ENCODE data around the gene MYBPC3. TPM values are rescaled to one million over a fixed set of nuclear protein-coding genes. Genes with fewer than 3 reads are reported as not detected.
"Not testable (repeated sequence)": the region's sequence is repeated elsewhere in the genome, so short reads cannot be mapped to it uniquely, and the experiment has no call there.

The MYBPC3 gene
- total RNA-seq, 4 donors from 2014 or later: not detected

DNA sequence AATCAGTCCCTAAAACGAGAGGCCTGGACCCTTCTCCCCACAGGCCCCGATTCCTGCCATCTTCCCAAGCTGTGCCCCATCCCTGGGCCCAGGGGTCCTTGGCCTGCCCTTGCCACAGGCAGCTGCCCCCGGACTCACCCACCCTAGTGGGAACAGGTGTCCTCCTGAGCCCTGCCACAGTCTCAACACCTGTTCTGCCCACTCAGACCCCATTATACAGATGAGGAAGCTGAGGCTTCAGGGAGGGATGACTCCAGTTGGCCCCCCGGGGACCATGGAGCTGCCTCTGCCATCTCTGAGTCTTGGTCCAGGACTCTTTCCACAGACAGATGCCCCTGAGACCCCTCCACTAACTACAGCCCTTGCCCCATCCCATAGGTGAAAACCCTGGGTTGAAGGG lies 15.9 kb downstream of the MYBPC3 start:
- TF ChIP-seq POLR2A (IDR thresholded peaks at IDR 0.05): no peak
- TF ChIP-seq, protein P1, sequence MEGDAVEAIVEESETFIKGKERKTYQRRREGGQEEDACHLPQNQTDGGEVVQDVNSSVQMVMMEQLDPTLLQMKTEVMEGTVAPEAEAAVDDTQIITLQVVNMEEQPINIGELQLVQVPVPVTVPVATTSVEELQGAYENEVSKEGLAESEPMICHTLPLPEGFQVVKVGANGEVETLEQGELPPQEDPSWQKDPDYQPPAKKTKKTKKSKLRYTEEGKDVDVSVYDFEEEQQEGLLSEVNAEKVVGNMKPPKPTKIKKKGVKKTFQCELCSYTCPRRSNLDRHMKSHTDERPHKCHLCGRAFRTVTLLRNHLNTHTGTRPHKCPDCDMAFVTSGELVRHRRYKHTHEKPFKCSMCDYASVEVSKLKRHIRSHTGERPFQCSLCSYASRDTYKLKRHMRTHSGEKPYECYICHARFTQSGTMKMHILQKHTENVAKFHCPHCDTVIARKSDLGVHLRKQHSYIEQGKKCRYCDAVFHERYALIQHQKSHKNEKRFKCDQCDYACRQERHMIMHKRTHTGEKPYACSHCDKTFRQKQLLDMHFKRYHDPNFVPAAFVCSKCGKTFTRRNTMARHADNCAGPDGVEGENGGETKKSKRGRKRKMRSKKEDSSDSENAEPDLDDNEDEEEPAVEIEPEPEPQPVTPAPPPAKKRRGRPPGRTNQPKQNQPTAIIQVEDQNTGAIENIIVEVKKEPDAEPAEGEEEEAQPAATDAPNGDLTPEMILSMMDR (IDR thresholded peaks at IDR 0.05): no peak
- intact Hi-C loops (cut with DNase I; ENCODE audit: low total_unique reads): no loop called here
- no peak overlapping the region for H3K4me3 ChIP-seq (ENCODE audit: low read depth, poor library complexity, severe bottlenecking)
- DNase-seq (ENCODE audit: low spot score in 2 of 2): no peak
- WGBS, 2 donors: 91 to 94% methylated on average over 4 of the region's 4 CpGs

DNA sequence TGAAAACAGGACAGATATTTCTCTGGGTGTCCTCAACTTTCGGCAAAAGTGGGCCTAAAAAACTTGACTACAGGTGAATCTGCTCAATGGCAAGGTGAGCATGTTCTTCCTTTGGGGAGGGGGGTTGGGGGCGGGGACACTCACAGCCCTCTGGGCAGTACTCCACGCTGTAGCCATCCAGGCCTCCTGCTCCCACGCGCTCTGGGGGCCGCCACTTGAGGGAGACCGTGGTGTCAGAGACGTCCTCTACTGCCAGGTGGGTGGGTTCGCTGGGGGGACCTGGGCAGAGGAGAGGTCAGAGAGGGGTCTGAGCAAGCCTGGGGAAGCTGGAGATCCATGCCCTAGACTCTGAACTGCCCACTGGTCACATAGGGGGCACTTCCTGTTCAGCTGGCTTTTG lies 16.8 kb downstream of the MYBPC3 start:
- DNase-seq (ENCODE audit: low spot score in 2 of 2): no peak
- intact Hi-C loops (cut with DNase I; ENCODE audit: low total_unique reads): no loop called here
- TF ChIP-seq POLR2A (IDR thresholded peaks at IDR 0.05): no peak
- TF ChIP-seq, protein P1 (IDR thresholded peaks at IDR 0.05): no peak
- WGBS, 2 donors: 80 to 87% methylated on average over 9 of the region's 9 CpGs
- no peak overlapping the region for H3K4me3 ChIP-seq (ENCODE audit: low read depth, poor library complexity, severe bottlenecking)

DNA sequence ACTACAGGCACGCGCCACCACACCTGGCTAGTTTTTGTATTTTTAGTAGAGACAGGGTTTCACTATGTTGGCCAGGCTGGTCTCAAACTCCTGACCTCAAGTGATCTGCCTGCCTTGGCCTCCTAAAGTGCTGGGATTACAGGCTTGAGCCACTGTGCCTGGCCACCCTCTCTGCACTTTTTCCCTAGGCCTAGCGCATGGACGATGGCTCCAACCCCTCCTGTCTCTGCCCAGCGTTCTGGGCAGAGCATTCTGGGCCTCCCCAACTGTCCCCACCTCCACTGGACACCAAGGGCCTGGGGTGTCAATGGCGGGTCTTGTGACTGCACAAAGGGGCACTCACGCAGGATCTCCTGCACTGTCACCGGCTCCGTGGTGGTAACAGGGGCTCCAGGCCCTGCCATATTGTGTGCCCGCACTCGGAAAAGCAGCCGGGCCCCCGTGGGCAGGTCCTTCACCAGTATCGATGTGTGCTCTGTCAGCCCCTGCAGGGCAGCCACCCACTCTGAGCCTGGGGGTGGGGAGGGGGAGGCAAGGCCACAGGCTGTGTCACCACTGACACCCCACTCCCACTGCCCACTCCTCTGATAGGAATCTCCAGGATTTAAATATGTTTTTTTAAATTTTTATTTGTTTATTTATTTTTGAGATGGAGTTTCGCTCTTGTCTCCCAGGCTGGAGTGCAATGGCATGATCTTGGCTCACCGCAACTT lies 17.6 kb downstream of the MYBPC3 start:
- intact Hi-C loops (cut with DNase I; ENCODE audit: low total_unique reads); DNase-seq (ENCODE audit: low spot score in 2 of 2); H3K4me3 ChIP-seq (ENCODE audit: low read depth, poor library complexity, severe bottlenecking): not testable (repeated sequence)
- WGBS, 2 donors: 90 to 95% methylated on average over 16 of the region's 16 CpGs

DNA sequence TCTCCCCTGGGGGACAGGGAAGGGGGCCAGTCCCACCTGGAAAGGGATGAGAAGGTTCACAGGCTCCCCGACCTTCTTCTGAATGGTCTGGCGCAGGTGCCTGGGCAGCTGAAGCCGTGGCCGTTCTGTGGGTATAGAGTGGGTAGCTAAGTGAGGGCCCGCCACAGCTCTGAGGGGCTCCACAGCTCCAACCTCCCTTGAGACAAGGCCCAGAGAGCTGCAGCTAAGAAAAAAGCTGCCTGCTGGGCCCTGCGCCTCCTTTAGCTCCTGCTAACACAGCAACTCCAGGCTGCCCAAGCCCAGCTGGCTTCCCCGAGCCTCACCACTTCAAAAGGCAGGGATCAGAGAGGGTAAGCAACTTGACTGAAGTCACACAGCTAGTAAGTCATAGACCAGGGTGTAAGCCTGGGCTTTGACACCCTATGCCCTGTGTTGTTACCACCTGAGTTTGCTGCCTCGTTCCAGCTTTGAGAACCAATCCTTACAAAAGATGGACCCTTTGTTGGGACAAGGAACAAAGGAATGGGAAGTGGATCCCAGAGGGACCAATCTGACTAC lies 18.5 kb downstream of the MYBPC3 start:
- no peak overlapping the region for H3K4me3 ChIP-seq (ENCODE audit: low read depth, poor library complexity, severe bottlenecking)
- WGBS, 2 donors: 92 to 95% methylated on average over 8 of the region's 8 CpGs
- TF ChIP-seq POLR2A (IDR thresholded peaks at IDR 0.05): no peak
- TF ChIP-seq, protein P1 (IDR thresholded peaks at IDR 0.05): no peak
- no peak for DNase-seq (ENCODE audit: low spot score in 2 of 2)
- intact Hi-C loops (cut with DNase I; ENCODE audit: low total_unique reads): no loop called here

DNA sequence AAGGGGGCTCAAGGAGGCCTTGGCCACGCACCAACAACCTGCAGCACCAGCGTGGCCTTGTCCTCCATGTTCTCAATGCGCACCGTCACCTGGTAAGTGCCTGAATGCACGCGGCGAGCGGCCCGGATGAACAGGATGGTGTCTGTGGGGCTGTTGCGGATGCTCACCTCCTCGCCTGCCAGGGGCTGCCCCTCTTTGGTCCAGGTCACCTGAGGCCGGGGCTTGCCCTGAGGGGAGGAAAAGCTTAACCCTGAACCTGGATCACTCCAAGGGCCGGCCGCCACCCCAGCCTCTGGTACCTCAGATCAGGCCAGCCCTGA lies 19.0 kb downstream of the MYBPC3 start:
- intact Hi-C loops (cut with DNase I; ENCODE audit: low total_unique reads): no loop called here
- no peak for TF ChIP-seq POLR2A (IDR thresholded peaks at IDR 0.05)
- TF ChIP-seq, protein P1 (IDR thresholded peaks at IDR 0.05): no peak
- no peak for DNase-seq (ENCODE audit: low spot score in 2 of 2)
- WGBS, 2 donors: 88 to 95% methylated on average over 5 to 14 of the region's 14 CpGs
- no peak overlapping the region for H3K4me3 ChIP-seq (ENCODE audit: low read depth, poor library complexity, severe bottlenecking)

DNA sequence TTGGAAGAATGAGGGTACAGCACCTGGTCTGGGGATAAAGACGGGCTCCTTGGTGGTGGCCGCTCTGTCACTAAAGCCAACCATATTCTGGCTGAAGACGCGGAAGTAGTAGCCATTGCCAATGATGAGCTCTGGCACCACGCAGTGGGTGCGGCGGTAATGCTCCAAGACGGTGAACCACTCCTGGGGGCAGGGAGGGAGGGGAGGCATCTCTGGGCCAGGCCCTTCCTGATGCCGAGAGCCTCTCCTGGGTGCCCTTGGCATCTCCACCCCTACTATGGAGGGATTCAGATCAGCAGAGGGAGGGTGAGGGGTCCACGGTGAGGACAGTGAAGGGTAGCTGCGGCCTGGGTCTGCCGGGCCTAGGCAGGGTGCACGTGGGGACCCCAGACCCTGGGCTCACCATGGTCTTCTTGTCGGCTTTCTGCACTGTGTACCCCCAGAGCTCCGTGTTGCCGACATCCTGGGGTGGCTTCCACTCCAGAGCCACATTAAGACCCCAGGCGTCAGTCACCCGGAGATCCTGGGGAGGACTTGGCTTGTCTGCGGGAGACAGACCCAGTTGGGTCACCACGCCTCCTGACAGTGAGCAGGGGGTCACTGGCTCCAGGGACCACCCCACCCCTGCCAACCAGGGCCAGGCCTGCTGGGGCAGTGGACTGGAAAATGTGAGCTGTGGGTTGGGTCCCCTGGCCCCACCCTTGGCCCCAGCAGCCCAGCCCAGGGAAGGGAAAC lies 19.5 kb downstream of the MYBPC3 start:
- H3K4me3 ChIP-seq (ENCODE audit: low read depth, poor library complexity, severe bottlenecking): no peak overlapping the region
- intact Hi-C loops (cut with DNase I; ENCODE audit: low total_unique reads): no loop called here
- 92 to 94% methylated on average over 15 to 18 of the region's 20 CpGs for WGBS, 2 donors
- TF ChIP-seq, protein P1 (IDR thresholded peaks at IDR 0.05): no peak
- no peak for TF ChIP-seq POLR2A (IDR thresholded peaks at IDR 0.05)
- DNase-seq (ENCODE audit: low spot score in 2 of 2): no peak
